HepG2 (cell line): ENCODE data around the gene TLE1. TPM values are rescaled to one million over a fixed set of nuclear protein-coding genes. Genes with fewer than 3 reads are reported as not detected.

Source experiments
- ATAC-seq: fragments of 200-7000 bp; cut with Tn5 transposase; 3 replicates; pipeline ENCODE4 v1.9.1; 2020; ENCODE audit warnings: mild to moderate bottlenecking, moderate library complexity
- BruUV-seq: library from RNA; stranded (reverse); fragments of 400-500 nt; replicated peaks from 2 replicates; lab custom pipeline; 2021; lab: Mats Ljungman, UMichigan
- CTCF ChIA-PET: fragments of 300-600 bp; formaldehyde crosslinking; extraction: SDS; loops from one replicate; lab custom pipeline; 2021; ENCODE audit warnings: low total read pairs, inconsistent platforms, low intra/inter-chr PET ratio; lab: Yijun Ruan, JAX
- POLR2A ChIA-PET: fragments of 350-600 bp; sonication (Branson Sonifier 250); formaldehyde crosslinking; loops from one replicate; lab custom pipeline; 2020; ENCODE audit warnings: antibody characterized with exemption, inconsistent platforms; lab: Yijun Ruan, JAX
- DNase-seq: peaks from one replicate; pipeline ENCODE4 v3.0.0-alpha.2; 2015; ENCODE audit warnings: low spot score
- FAIRE-seq: peaks from 3 replicates; lab custom pipeline; 2011; peaks lifted over from hg19 to GRCh38; lab: Jason Lieb, UNC
- H2AFZ ChIP-seq: one replicate; pipeline ENCODE4 v1.6.1; 2011; ENCODE audit warnings: low read length, inconsistent platforms
- H3K27ac ChIP-seq: fragments of 300-600 bp; 3 replicates; pipeline ENCODE4 v1.8.0; 2011; ENCODE audit warnings: mixed run types, mild to moderate bottlenecking, mixed read lengths, low read length, inconsistent platforms; ENCODE audit not compliant: insufficient read depth; ENCODE audit errors: extremely low read length
- H3K27me3 ChIP-seq, 2 experiments: fragments of 200-600 bp in 1 of 2; 2 replicates in 1 of 2; 3 replicates in 1 of 2; pipeline versions ENCODE4 v1.6.0 to v1.8.0; 2011; ENCODE audit warnings: low read length in 2 of 2, mild to moderate bottlenecking in 2 of 2, moderate library complexity in 2 of 2, inconsistent platforms in 1 of 2; ENCODE audit not compliant: insufficient read depth in 2 of 2, control insufficient read depth in 1 of 2
- H3K36me3 ChIP-seq, 2 experiments: fragments of 200-600 bp in 1 of 2; replicated peaks in 1 of 2; 2 replicates in 1 of 2; 3 replicates in 1 of 2; pipeline versions ENCODE4 v1.5.1 to v1.8.0; 2011; ENCODE audit warnings: low read length in 2 of 2, inconsistent platforms in 1 of 2; ENCODE audit not compliant: insufficient read depth in 2 of 2, control insufficient read depth in 1 of 2
- H3K4me1 ChIP-seq: 2 replicates; pipeline ENCODE4 v1.5.1; 2012; ENCODE audit warnings: low read length, inconsistent platforms; ENCODE audit not compliant: insufficient read depth
- H3K4me2 ChIP-seq: 2 replicates; pipeline ENCODE4 v1.6.0; 2011; ENCODE audit warnings: low read depth, low read length, inconsistent platforms
- H3K4me3 ChIP-seq, 3 experiments: fragments of 200-600 bp in 1 of 3; sonication (generic), shearing (Covaris generic) in 1 of 3; replicated peaks in 1 of 3; 2 replicates each; pipeline ENCODE4 v1.5.1; 2011 to 2016; ENCODE audit warnings: low read length in 3 of 3, inconsistent platforms in 2 of 3, low read depth in 2 of 3, mild to moderate bottlenecking in 2 of 3, control low read depth in 1 of 3, mixed read lengths in 1 of 3; ENCODE audit not compliant: insufficient read depth in 1 of 3
- H3K79me2 ChIP-seq: one replicate; pipeline ENCODE4 v1.6.1; 2011; ENCODE audit warnings: low read length, inconsistent platforms; ENCODE audit not compliant: insufficient read depth
- H3K9ac ChIP-seq: 2 replicates; pipeline ENCODE4 v1.6.0; 2011; ENCODE audit warnings: mild to moderate bottlenecking, low read depth, low read length, inconsistent platforms; ENCODE audit not compliant: insufficient read depth
- H3K9me3 ChIP-seq: 2 replicates; pipeline ENCODE4 v1.5.1; 2012; ENCODE audit warnings: mild to moderate bottlenecking, low read length
- H4K20me1 ChIP-seq: 2 replicates; pipeline ENCODE4 v1.6.0; 2011; ENCODE audit warnings: inconsistent platforms, mild to moderate bottlenecking, low read length, moderate library complexity; ENCODE audit not compliant: insufficient read depth
- HHEX ChIP-seq: IDR thresholded peaks from 2 replicates; pipeline ENCODE4 v1.6.1; 2016; ENCODE audit warnings: control low read depth
- SALL1 ChIP-seq: sonication (generic); formaldehyde crosslinking; IDR thresholded peaks from 2 replicates; pipeline ENCODE4 v1.8.0; 2022; ENCODE audit warnings: mild to moderate bottlenecking, missing genetic modification reagents
- SMAD9 ChIP-seq: sonication (generic); formaldehyde crosslinking; IDR thresholded peaks from 2 replicates; pipeline ENCODE4 v1.5.1; 2020; ENCODE audit warnings: mild to moderate bottlenecking, missing genetic modification reagents
- WGBS: methylation state at CpG from one replicate; pipeline ENCODE4 v1.1.6; 2017; ENCODE audit warnings: low lambda C conversion rate; 5-methylcytosine and 5-hydroxymethylcytosine counted together
- in situ Hi-C: cut with HindIII; loops from 2 replicates; pipeline ENCODE4 v1.10.0; 2017; ENCODE audit warnings: low pct_unique_long_range_greater_than_20kb; ENCODE audit not compliant: extremely low pct_ligation_motif_present
- intact Hi-C: fragments of 100-400 bp; cut with micrococcal nuclease; formaldehyde crosslinking; loops from one replicate; pipeline ENCODE4 v1.10.0; 2022; ENCODE audit not compliant: unreplicated experiment
- polyA plus RNA-seq, 8 experiments: library from polyadenylated mRNA; depleted of rRNA in 3 of 8; stranded (reverse) in 7 of 8; unstranded in 1 of 8; fragments of >200 nt; fragmentation: Illumina TruSeq in 4 of 8; extraction: Trizol in 4 of 8; gene quantifications; 2 replicates each; pipeline versions ENCODE4 v1.2.1 to v1.2.3, GENCODE V29; 2011 to 2016; ENCODE audit warnings: low read depth in 4 of 8, missing spikeins in 1 of 8, mixed read lengths in 1 of 8; ENCODE audit not compliant: insufficient read depth in 1 of 8
- total RNA-seq, 5 experiments: library from RNA; depleted of rRNA; stranded (reverse); fragments of >200 nt; fragmentation: Illumina TruSeq; extraction: Trizol; gene quantifications; 2 replicates each; pipeline ENCODE4 v1.2.3, GENCODE V29; 2016; ENCODE audit warnings: low read depth in 1 of 5
- TF ChIP-seq, protein P1 (sequence below): sonication (generic); formaldehyde crosslinking; IDR thresholded peaks from 2 replicates; pipeline ENCODE4 v1.5.1; 2020; ENCODE audit warnings: mild to moderate bottlenecking, missing genetic modification reagents, borderline replicate concordance
- TF ChIP-seq, protein P2 (sequence below): sonication (generic); formaldehyde crosslinking; IDR thresholded peaks from 2 replicates; pipeline ENCODE4 v1.4.0; 2020; ENCODE audit warnings: missing genetic modification reagents
- TF ChIP-seq, protein P3 (sequence below): sonication (generic); formaldehyde crosslinking; IDR thresholded peaks from 2 replicates; pipeline ENCODE4 v1.8.0; 2022; ENCODE audit warnings: mild to moderate bottlenecking, missing genetic modification reagents; ENCODE audit not compliant: insufficient replicate concordance
- TF ChIP-seq, protein P4 (sequence below): sonication (generic); formaldehyde crosslinking; IDR thresholded peaks from 2 replicates; pipeline ENCODE4 v1.4.0; 2020; ENCODE audit warnings: mild to moderate bottlenecking, missing genetic modification reagents

Gene TLE1
- total and polyA plus RNA-seq, 2 of the 13 experiments (the other 11 are each of a cell fraction or from before 2014, with no cell fraction given), result 35.9 to 109 TPM

DNA sequence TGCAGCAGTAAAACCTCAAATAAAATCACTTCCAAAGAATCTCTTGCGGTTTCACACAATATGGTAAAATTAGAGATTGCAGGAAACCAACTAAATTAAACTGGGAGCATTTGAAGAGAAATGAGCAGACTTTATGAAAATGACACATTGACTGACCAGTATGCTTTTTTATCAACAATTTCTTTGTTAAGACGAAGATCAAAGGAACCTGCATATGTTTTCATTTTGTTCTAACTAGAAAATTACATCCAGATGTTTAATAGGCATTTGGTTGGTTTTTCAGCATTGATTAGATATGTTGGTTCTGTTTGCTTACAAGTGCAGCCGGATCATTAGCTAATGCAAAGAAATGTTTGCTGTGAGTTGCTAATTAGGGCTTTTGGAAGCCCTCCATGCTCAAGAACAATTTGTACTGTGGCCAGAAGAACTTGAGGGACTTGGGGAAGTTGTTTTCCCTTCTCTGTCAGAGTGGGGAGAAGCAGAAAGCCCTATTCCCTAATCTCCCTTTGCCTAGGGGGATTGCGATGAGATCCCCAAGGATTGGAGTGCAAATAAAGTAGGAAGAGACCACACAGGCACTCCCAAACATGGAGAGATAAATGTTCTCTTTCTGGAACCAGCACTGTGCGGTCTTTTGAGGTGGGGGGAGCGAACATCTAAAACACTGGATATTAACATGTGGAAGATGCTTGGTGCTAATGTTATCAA, 4.5 kb upstream of the TLE1 start:
- POLR2A ChIA-PET, result no interaction called here

More for the DNA sequence above, 4.5 kb upstream of the TLE1 start:
- DNase-seq (no peak), FAIRE-seq (no peak), ATAC-seq (no peak)
- Histone ChIP-seq H3K4me2 (no peak overlapping the region; the same call in 1 of the 2 replicates), H4K20me1 (no peaks in the 10 kb centered on the region), H3K4me3 (no peak overlapping the region), H2AFZ (no peak overlapping the region), H3K36me3 (no peaks in the 10 kb centered on the region), H3K27ac (no peak overlapping the region), H3K9me3 (no peaks in the 10 kb centered on the region), H3K79me2 (peaks cover 3% of the 10 kb centered on the region), H3K4me1 (peaks cover 19% of the 10 kb centered on the region), H3K27me3 (peaks cover 0 to 13% of the 10 kb centered on the region in 2 experiments; a peak in 3 of 5 replicates), H3K9ac (no peak overlapping the region)
- CTCF ChIA-PET, result no interaction called here
- TF ChIP-seq, protein P1, sequence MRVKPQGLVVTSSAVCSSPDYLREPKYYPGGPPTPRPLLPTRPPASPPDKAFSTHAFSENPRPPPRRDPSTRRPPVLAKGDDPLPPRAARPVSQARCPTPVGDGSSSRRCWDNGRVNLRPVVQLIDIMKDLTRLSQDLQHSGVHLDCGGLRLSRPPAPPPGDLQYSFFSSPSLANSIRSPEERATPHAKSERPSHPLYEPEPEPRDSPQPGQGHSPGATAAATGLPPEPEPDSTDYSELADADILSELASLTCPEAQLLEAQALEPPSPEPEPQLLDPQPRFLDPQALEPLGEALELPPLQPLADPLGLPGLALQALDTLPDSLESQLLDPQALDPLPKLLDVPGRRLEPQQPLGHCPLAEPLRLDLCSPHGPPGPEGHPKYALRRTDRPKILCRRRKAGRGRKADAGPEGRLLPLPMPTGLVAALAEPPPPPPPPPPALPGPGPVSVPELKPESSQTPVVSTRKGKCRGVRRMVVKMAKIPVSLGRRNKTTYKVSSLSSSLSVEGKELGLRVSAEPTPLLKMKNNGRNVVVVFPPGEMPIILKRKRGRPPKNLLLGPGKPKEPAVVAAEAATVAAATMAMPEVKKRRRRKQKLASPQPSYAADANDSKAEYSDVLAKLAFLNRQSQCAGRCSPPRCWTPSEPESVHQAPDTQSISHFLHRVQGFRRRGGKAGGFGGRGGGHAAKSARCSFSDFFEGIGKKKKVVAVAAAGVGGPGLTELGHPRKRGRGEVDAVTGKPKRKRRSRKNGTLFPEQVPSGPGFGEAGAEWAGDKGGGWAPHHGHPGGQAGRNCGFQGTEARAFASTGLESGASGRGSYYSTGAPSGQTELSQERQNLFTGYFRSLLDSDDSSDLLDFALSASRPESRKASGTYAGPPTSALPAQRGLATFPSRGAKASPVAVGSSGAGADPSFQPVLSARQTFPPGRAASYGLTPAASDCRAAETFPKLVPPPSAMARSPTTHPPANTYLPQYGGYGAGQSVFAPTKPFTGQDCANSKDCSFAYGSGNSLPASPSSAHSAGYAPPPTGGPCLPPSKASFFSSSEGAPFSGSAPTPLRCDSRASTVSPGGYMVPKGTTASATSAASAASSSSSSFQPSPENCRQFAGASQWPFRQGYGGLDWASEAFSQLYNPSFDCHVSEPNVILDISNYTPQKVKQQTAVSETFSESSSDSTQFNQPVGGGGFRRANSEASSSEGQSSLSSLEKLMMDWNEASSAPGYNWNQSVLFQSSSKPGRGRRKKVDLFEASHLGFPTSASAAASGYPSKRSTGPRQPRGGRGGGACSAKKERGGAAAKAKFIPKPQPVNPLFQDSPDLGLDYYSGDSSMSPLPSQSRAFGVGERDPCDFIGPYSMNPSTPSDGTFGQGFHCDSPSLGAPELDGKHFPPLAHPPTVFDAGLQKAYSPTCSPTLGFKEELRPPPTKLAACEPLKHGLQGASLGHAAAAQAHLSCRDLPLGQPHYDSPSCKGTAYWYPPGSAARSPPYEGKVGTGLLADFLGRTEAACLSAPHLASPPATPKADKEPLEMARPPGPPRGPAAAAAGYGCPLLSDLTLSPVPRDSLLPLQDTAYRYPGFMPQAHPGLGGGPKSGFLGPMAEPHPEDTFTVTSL (CRISPR knock-in tag), result no peak
- TF ChIP-seq, protein P2, sequence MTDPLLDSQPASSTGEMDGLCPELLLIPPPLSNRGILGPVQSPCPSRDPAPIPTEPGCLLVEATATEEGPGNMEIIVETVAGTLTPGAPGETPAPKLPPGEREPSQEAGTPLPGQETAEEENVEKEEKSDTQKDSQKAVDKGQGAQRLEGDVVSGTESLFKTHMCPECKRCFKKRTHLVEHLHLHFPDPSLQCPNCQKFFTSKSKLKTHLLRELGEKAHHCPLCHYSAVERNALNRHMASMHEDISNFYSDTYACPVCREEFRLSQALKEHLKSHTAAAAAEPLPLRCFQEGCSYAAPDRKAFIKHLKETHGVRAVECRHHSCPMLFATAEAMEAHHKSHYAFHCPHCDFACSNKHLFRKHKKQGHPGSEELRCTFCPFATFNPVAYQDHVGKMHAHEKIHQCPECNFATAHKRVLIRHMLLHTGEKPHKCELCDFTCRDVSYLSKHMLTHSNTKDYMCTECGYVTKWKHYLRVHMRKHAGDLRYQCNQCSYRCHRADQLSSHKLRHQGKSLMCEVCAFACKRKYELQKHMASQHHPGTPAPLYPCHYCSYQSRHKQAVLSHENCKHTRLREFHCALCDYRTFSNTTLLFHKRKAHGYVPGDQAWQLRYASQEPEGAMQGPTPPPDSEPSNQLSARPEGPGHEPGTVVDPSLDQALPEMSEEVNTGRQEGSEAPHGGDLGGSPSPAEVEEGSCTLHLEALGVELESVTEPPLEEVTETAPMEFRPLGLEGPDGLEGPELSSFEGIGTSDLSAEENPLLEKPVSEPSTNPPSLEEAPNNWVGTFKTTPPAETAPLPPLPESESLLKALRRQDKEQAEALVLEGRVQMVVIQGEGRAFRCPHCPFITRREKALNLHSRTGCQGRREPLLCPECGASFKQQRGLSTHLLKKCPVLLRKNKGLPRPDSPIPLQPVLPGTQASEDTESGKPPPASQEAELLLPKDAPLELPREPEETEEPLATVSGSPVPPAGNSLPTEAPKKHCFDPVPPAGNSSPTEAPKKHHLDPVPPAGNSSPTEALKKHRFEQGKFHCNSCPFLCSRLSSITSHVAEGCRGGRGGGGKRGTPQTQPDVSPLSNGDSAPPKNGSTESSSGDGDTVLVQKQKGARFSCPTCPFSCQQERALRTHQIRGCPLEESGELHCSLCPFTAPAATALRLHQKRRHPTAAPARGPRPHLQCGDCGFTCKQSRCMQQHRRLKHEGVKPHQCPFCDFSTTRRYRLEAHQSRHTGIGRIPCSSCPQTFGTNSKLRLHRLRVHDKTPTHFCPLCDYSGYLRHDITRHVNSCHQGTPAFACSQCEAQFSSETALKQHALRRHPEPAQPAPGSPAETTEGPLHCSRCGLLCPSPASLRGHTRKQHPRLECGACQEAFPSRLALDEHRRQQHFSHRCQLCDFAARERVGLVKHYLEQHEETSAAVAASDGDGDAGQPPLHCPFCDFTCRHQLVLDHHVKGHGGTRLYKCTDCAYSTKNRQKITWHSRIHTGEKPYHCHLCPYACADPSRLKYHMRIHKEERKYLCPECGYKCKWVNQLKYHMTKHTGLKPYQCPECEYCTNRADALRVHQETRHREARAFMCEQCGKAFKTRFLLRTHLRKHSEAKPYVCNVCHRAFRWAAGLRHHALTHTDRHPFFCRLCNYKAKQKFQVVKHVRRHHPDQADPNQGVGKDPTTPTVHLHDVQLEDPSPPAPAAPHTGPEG (CRISPR knock-in tag), result no peak
- TF ChIP-seq SMAD9 (no peak), HHEX (CRISPR knock-in tag) (no peak), SALL1 (CRISPR knock-in tag) (no peak)
- TF ChIP-seq, protein P3, sequence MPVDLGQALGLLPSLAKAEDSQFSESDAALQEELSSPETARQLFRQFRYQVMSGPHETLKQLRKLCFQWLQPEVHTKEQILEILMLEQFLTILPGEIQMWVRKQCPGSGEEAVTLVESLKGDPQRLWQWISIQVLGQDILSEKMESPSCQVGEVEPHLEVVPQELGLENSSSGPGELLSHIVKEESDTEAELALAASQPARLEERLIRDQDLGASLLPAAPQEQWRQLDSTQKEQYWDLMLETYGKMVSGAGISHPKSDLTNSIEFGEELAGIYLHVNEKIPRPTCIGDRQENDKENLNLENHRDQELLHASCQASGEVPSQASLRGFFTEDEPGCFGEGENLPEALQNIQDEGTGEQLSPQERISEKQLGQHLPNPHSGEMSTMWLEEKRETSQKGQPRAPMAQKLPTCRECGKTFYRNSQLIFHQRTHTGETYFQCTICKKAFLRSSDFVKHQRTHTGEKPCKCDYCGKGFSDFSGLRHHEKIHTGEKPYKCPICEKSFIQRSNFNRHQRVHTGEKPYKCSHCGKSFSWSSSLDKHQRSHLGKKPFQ, result no peak
- TF ChIP-seq, protein P4, sequence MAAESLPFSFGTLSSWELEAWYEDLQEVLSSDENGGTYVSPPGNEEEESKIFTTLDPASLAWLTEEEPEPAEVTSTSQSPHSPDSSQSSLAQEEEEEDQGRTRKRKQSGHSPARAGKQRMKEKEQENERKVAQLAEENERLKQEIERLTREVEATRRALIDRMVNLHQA (CRISPR knock-in tag), result no peak
- in situ Hi-C loops, result no loop called here
- 62% methylated on average over 6 of the region's 6 CpGs for WGBS
- intact Hi-C loops, result no loop called here
- no TSS peak for BruUV-seq
